ENCODE measurements around the gene MAP7D2.

The MAP7D2 gene

GRCh38 chrX:19964017-19964710, 152.5 kb downstream of the MAP7D2 start:
- no peak overlapping the region for H3K4me3 ChIP-seq (ENCODE audit: low read depth in 1 of 5, low read length in 5 of 5)
- H3K36me3 ChIP-seq (ENCODE audit: control insufficient read depth in 5 of 5, insufficient read depth in 5 of 5, low read length in 5 of 5), result peaks cover 4 to 22% (median 9%) of the 10 kb centered on the region in 5 donors
- no peak overlapping the region for H3K9ac ChIP-seq (ENCODE audit: low read length in 5 of 5)
- no peak overlapping the region for H3K27ac ChIP-seq (ENCODE audit: low read depth, low read length)
- peaks cover 0 to 4% (median 0%) of the 10 kb centered on the region in 5 donors for H3K4me1 ChIP-seq (ENCODE audit: control insufficient read depth in 5 of 5, insufficient read depth in 5 of 5, low read length in 5 of 5)
- H3K9me3 ChIP-seq (ENCODE audit: control insufficient read depth in 5 of 5, low read length in 5 of 5), result no peaks in the 10 kb centered on the region
- peaks cover 0 to 8% (median 0%) of the 10 kb centered on the region in 5 donors for H3K27me3 ChIP-seq (ENCODE audit: control insufficient read depth in 5 of 5, insufficient read depth in 4 of 5, low read length in 5 of 5)

- Histone ChIP-seq H3K4me1 (ENCODE audit: control insufficient read depth in 5 of 5, insufficient read depth in 5 of 5, low read length in 5 of 5) (peaks cover 0 to 10% (median 4%) of the 10 kb centered on the region in 5 donors), H3K36me3 (ENCODE audit: control insufficient read depth in 5 of 5, insufficient read depth in 5 of 5, low read length in 5 of 5) (peaks cover 4 to 16% (median 7%) of the 10 kb centered on the region in 5 donors), H3K9me3 (ENCODE audit: control insufficient read depth in 5 of 5, low read length in 5 of 5) (no peaks in the 10 kb centered on the region), H3K9ac (ENCODE audit: low read length in 5 of 5) (no peak overlapping the region), H3K27me3 (ENCODE audit: control insufficient read depth in 5 of 5, insufficient read depth in 4 of 5, low read length in 5 of 5) (peaks cover 0 to 4% (median 0%) of the 10 kb centered on the region in 5 donors), H3K4me3 (ENCODE audit: low read depth in 1 of 5, low read length in 5 of 5) (no peak overlapping the region), H3K27ac (ENCODE audit: low read depth, low read length) (no peak overlapping the region)
These were observed 155.8 kb downstream of the MAP7D2 start for GRCh38 chrX:19960913-19961312.

- H3K27ac ChIP-seq (ENCODE audit: low read depth, low read length), result no peak overlapping the region
- H3K27me3 ChIP-seq (ENCODE audit: control insufficient read depth in 5 of 5, insufficient read depth in 4 of 5, low read length in 5 of 5), result peaks cover 0 to 4% (median 0%) of the 10 kb centered on the region in 5 donors
- peaks cover 0 to 3% (median 0%) of the 10 kb centered on the region in 5 donors for H3K36me3 ChIP-seq (ENCODE audit: control insufficient read depth in 5 of 5, insufficient read depth in 5 of 5, low read length in 5 of 5)
- H3K9ac ChIP-seq (ENCODE audit: low read length in 5 of 5), result no peak overlapping the region
- H3K4me3 ChIP-seq (ENCODE audit: low read depth in 1 of 5, low read length in 5 of 5), result no peak overlapping the region
- H3K4me1 ChIP-seq (ENCODE audit: control insufficient read depth in 5 of 5, insufficient read depth in 5 of 5, low read length in 5 of 5), result peaks cover 0 to 25% (median 4%) of the 10 kb centered on the region in 5 donors
- no peaks in the 10 kb centered on the region for H3K9me3 ChIP-seq (ENCODE audit: control insufficient read depth in 5 of 5, low read length in 5 of 5)
These were observed 157.9 kb downstream of the MAP7D2 start for GRCh38 chrX:19958552-19959486.

GRCh38 chrX:19956923-19957322, 159.8 kb downstream of the MAP7D2 start:
- Histone ChIP-seq H3K27me3 (ENCODE audit: control insufficient read depth in 5 of 5, insufficient read depth in 4 of 5, low read length in 5 of 5) (peaks cover 0 to 8% (median 0%) of the 10 kb centered on the region in 5 donors), H3K4me3 (ENCODE audit: low read depth in 1 of 5, low read length in 5 of 5) (no peak overlapping the region), H3K9ac (ENCODE audit: low read length in 5 of 5) (no peak overlapping the region), H3K4me1 (ENCODE audit: control insufficient read depth in 5 of 5, insufficient read depth in 5 of 5, low read length in 5 of 5) (peaks cover 0 to 25% (median 4%) of the 10 kb centered on the region in 5 donors), H3K36me3 (ENCODE audit: control insufficient read depth in 5 of 5, insufficient read depth in 5 of 5, low read length in 5 of 5) (peaks cover 0 to 7% (median 5%) of the 10 kb centered on the region in 5 donors), H3K27ac (ENCODE audit: low read depth, low read length) (no peak overlapping the region), H3K9me3 (ENCODE audit: control insufficient read depth in 5 of 5, low read length in 5 of 5) (no peaks in the 10 kb centered on the region)

Measured in subcutaneous abdominal adipose tissue (tissue), 5 donors.